ENCODE results near the gene ZNF750. TPM values are rescaled to one million over a fixed set of nuclear protein-coding genes. Genes with fewer than 3 reads are reported as not detected.

Gene ZNF750
- total RNA-seq, 1 experiment from 2014 or later: not detected

GRCh38 chr17:82868715-82869131, 28.9 kb upstream of the ZNF750 start:
- Histone ChIP-seq H3K4me1 (replicated peaks) (peaks cover 24% of the 10 kb centered on the region), H3K27ac (no peak overlapping the region), H3K9me3 (replicated peaks) (no peaks in the 10 kb centered on the region), H3K36me3 (peaks cover 39% of the 10 kb centered on the region), H3K4me3 (no peak overlapping the region), H3K27me3 (replicated peaks) (no peaks in the 10 kb centered on the region)
- no peak for DNase-seq (ENCODE audit: low read depth in 1 of 2, low spot score in 2 of 2)

GRCh38 chr17:82867763-82868325, 28.0 kb upstream of the ZNF750 start:
- Histone ChIP-seq H3K4me3 (no peak overlapping the region), H3K27ac (no peak overlapping the region), H3K27me3 (replicated peaks) (no peaks in the 10 kb centered on the region), H3K4me1 (replicated peaks) (peaks cover 29% of the 10 kb centered on the region), H3K36me3 (peaks cover 36% of the 10 kb centered on the region), H3K9me3 (replicated peaks) (no peaks in the 10 kb centered on the region)
- no peak for DNase-seq (ENCODE audit: low read depth in 1 of 2, low spot score in 2 of 2)

GRCh38 chr17:82866590-82867191, 26.9 kb upstream of the ZNF750 start:
- peaks cover 28% of the 10 kb centered on the region for H3K36me3 ChIP-seq
- peaks cover 29% of the 10 kb centered on the region for H3K4me1 ChIP-seq (replicated peaks)
- H3K27me3 ChIP-seq (replicated peaks): no peaks in the 10 kb centered on the region
- peak in 1 of 2 experiments; percentile 47 for DNase-seq (ENCODE audit: low read depth in 1 of 2, low spot score in 2 of 2)
- H3K27ac ChIP-seq: no peak overlapping the region
- no peaks in the 10 kb centered on the region for H3K9me3 ChIP-seq (replicated peaks)
- H3K4me3 ChIP-seq: no peak overlapping the region

GRCh38 chr17:82865774-82866395, 26.1 kb upstream of the ZNF750 start:
- peaks cover 20% of the 10 kb centered on the region for H3K36me3 ChIP-seq
- no peaks in the 10 kb centered on the region for H3K27me3 ChIP-seq (replicated peaks)
- no peak overlapping the region for H3K27ac ChIP-seq
- no peak for DNase-seq (ENCODE audit: low read depth in 1 of 2, low spot score in 2 of 2)
- H3K4me3 ChIP-seq: no peak overlapping the region
- H3K4me1 ChIP-seq (replicated peaks): peaks cover 30% of the 10 kb centered on the region
- H3K9me3 ChIP-seq (replicated peaks): no peaks in the 10 kb centered on the region

- Histone ChIP-seq H3K36me3 (peaks cover 14% of the 10 kb centered on the region), H3K9me3 (replicated peaks) (no peaks in the 10 kb centered on the region), H3K4me3 (no peak overlapping the region), H3K4me1 (replicated peaks) (peaks cover 36% of the 10 kb centered on the region), H3K27ac (no peak overlapping the region), H3K27me3 (replicated peaks) (no peaks in the 10 kb centered on the region)
- DNase-seq (ENCODE audit: low read depth in 1 of 2, low spot score in 2 of 2): no peak
Measured at GRCh38 chr17:82865274-82865673, 25.5 kb upstream of the ZNF750 start.

GRCh38 chr17:82864713-82865248, 25.0 kb upstream of the ZNF750 start:
- Histone ChIP-seq H3K9me3 (replicated peaks) (no peaks in the 10 kb centered on the region), H3K27ac (no peak overlapping the region), H3K4me3 (no peak overlapping the region), H3K4me1 (replicated peaks) (peaks cover 41% of the 10 kb centered on the region), H3K27me3 (replicated peaks) (no peaks in the 10 kb centered on the region), H3K36me3 (peaks cover 9% of the 10 kb centered on the region; the same call in 1 of the 2 replicates)
- no peak for DNase-seq (ENCODE audit: low read depth in 1 of 2, low spot score in 2 of 2)

- H3K36me3 ChIP-seq: 0 out of 2 replicates have a peak, but pooled peaks cover 5% of the 10 kb centered on the region
- DNase-seq (ENCODE audit: low read depth in 1 of 2, low spot score in 2 of 2): peak; percentile 83
- peaks cover 46% of the 10 kb centered on the region for H3K4me1 ChIP-seq (replicated peaks)
- no peak overlapping the region for H3K4me3 ChIP-seq
- H3K27ac ChIP-seq: peak overlapping the region; percentile 11
- no peaks in the 10 kb centered on the region for H3K27me3 ChIP-seq (replicated peaks)
- no peaks in the 10 kb centered on the region for H3K9me3 ChIP-seq (replicated peaks)
Measured at GRCh38 chr17:82863941-82864712, 24.3 kb upstream of the ZNF750 start.

GRCh38 chr17:82863383-82863940, 23.6 kb upstream of the ZNF750 start:
- H3K9me3 ChIP-seq (replicated peaks): no peaks in the 10 kb centered on the region
- H3K36me3 ChIP-seq: 0 out of 2 replicates have a peak, but pooled peaks cover 5% of the 10 kb centered on the region
- no peak for DNase-seq (ENCODE audit: low read depth in 1 of 2, low spot score in 2 of 2)
- peaks cover 46% of the 10 kb centered on the region for H3K4me1 ChIP-seq (replicated peaks)
- no peaks in the 10 kb centered on the region for H3K27me3 ChIP-seq (replicated peaks)
- H3K27ac ChIP-seq: no peak overlapping the region
- no peak overlapping the region for H3K4me3 ChIP-seq

GRCh38 chr17:82862737-82863382, 23.0 kb upstream of the ZNF750 start:
- DNase-seq (ENCODE audit: low read depth in 1 of 2, low spot score in 2 of 2): no peak
- no peaks in the 10 kb centered on the region for H3K9me3 ChIP-seq (replicated peaks)
- H3K4me1 ChIP-seq (replicated peaks): peaks cover 46% of the 10 kb centered on the region
- no peaks in the 10 kb centered on the region for H3K27me3 ChIP-seq (replicated peaks)
- no peak overlapping the region for H3K4me3 ChIP-seq
- no peak overlapping the region for H3K27ac ChIP-seq
- 0 out of 2 replicates have a peak, but pooled peaks cover 5% of the 10 kb centered on the region for H3K36me3 ChIP-seq

- Histone ChIP-seq H3K4me1 (replicated peaks) (peaks cover 45% of the 10 kb centered on the region), H3K9me3 (replicated peaks) (no peaks in the 10 kb centered on the region), H3K36me3 (0 out of 2 replicates have a peak, but pooled peaks cover 5% of the 10 kb centered on the region), H3K27me3 (replicated peaks) (no peaks in the 10 kb centered on the region), H3K4me3 (no peak overlapping the region), H3K27ac (no peak overlapping the region)
- DNase-seq (ENCODE audit: low read depth in 1 of 2, low spot score in 2 of 2): no peak
Measured at GRCh38 chr17:82862191-82862590, 22.4 kb upstream of the ZNF750 start.

- H3K36me3 ChIP-seq: 0 out of 2 replicates have a peak, but pooled peaks cover 2% of the 10 kb centered on the region
- DNase-seq (ENCODE audit: low read depth in 1 of 2, low spot score in 2 of 2): no peak
- H3K9me3 ChIP-seq (replicated peaks): no peaks in the 10 kb centered on the region
Measured at GRCh38 chr17:82861393-82861775, 21.6 kb upstream of the ZNF750 start.

GRCh38 chr17:82860606-82861392, 21.0 kb upstream of the ZNF750 start:
- H3K27ac ChIP-seq: peak overlapping the region; percentile 74

More at GRCh38 chr17:82861393-82861775, 21.6 kb upstream of the ZNF750 start:
- no peaks in the 10 kb centered on the region for H3K27me3 ChIP-seq (replicated peaks)
- no peak overlapping the region for H3K27ac ChIP-seq
- peaks cover 37% of the 10 kb centered on the region for H3K4me1 ChIP-seq (replicated peaks)
- no peak overlapping the region for H3K4me3 ChIP-seq

More at GRCh38 chr17:82860606-82861392, 21.0 kb upstream of the ZNF750 start:
- peaks cover 34% of the 10 kb centered on the region for H3K4me1 ChIP-seq (replicated peaks)
- DNase-seq (ENCODE audit: low read depth in 1 of 2, low spot score in 2 of 2): no peak
- H3K27me3 ChIP-seq (replicated peaks): no peaks in the 10 kb centered on the region
- H3K4me3 ChIP-seq: no peak overlapping the region
- no peaks in the 10 kb centered on the region for H3K36me3 ChIP-seq
- H3K9me3 ChIP-seq (replicated peaks): no peaks in the 10 kb centered on the region

Measured in SJSA1 (cell line).